Glutamatergic neuron (in vitro differentiated cells): ENCODE results near the gene BRDT. TPM values are rescaled to one million over a fixed set of nuclear protein-coding genes. Genes with fewer than 3 reads are reported as not detected.

Source experiments
- total RNA-seq: library from RNA; stranded (reverse); fragmentation: NEBNext Ultra II Directional; extraction: Animal tissue kit (Norgen Biotek cat#: 25700); gene quantifications from one replicate; pipeline ENCODE4 v1.2.1, GENCODE V29; 2021; ENCODE audit not compliant: unreplicated experiment

BRDT gene
- total RNA-seq, 1 donor from 2014 or later, result not detected

Other genes with a start within 250 kb of the BRDT start
- 0.98 TPM for gene TGFBR3, start 63.2 kb upstream of the BRDT start, total RNA-seq
- gene EPHX4, start 80.6 kb downstream of the BRDT start, total RNA-seq, result 0.29 TPM
- not detected for gene SETSIP, start 126.0 kb downstream of the BRDT start, total RNA-seq
- 13.4 TPM for gene BTBD8, start 130.9 kb downstream of the BRDT start, total RNA-seq